Effector CD4-positive, alpha-beta T cell (primary cell): Measurements from ENCODE around the gene TMOD3.
A peak's percentile ranks its signal among the peaks of the same experiment; 100 is the strongest.

ENCODE experiments used
- DNase-seq: peaks from one replicate; pipeline ENCODE4 v3.0.0-alpha.2; 2020

Gene TMOD3

DNA sequence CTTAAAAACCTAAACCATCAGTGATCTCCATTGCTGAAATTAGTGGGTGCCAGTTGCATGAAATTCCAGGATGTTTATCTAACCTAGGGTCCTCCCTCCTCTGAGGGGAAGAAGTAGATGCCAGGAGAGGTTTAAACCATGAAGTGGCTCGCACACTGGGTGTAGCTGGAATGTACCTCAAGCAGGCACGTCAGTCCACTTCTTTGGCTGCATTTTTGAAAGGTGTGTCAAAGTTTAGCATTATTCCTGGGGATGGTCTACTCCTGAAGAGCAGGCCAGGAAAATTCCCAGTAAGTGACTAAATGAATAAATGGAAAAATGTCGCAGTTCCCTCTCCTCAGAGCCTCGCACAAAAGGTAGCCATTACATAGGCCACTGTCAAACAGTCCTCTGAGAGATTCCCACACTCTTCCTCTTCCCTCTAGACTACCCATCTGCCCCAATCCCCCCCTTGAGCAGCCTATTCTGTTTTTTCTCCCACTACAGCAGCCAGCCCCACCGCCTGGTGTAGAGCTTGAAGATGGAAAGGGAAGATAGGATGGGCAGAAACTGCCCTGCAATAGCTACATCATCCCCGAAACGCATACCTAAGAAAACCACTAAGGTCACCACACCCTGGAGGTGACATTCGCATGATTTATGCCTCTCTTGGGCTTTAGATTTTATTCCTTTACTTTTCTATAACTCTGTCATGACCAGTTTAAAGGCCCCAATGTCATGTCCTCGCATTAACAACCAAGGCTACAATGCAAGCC is 655 bp upstream of the TMOD3 start:
- no peak for DNase-seq

DNA sequence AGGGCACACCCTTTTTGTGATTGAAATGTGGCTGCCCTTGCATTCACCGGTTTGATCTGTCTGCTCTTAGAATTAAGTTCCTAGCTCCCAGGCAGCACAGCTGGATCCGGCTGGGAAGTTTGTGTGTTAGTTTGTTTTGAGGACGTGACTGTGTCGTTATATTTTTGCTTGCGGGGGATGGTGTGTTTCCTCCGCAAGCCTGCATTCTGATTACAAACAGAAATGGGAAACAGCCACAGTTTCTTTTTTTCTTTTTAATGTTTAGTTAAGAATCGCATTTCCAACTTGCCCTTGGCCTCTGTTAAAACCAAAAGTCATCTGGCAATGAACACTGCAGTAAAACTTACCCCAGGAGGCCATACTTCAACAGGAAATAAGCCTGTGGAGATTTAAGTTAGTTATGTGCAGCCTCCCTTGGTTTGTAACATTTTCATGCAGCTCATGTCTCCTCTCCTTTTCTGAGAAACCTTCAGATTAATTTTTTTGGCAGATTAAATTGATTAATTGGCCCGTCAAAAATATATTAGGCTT is 888 bp downstream of the TMOD3 start:
- DNase-seq = no peak

DNA sequence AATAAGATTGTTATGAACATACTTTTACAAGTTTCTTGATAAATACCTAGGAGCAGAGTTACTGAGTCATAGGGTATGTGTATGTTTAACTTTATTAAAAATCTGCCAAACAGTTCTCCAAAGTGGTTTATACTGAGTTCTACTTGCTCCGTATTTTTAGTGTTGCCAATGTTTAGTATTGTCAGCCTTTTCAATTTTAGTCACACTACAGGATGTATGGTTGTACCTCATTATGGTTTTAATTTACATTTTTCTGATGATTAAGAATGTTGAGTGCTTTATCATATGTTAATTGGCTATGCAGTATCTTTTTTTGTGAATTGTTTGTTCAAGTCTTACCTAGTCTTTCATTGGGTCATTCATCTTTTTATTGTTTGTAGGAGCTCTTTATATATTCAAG is 4.3 kb downstream of the TMOD3 start:
- DNase-seq = no peak

DNA sequence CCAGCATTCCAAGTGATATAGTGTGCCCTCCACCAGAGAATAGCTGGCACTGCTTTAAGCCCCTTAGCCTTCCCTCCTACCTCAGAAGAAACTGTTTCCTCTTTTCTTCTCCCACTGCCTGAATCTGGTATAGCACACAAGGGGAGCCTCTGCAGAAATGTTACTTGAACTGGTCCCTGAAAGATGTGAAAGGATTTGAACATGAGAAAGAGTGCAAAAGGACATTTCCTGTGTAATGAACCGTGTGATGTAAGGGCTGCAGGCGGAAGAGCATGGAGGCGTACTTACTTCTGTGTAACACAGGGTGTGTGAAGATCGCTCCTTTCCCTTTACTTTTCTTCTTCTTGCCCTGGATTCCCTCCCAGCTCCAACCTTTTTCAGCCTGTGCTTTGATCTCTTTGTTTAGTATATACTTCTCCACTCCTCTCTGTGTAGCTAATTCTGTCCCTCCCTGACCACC is 8.4 kb downstream of the TMOD3 start:
- no peak for DNase-seq

DNA sequence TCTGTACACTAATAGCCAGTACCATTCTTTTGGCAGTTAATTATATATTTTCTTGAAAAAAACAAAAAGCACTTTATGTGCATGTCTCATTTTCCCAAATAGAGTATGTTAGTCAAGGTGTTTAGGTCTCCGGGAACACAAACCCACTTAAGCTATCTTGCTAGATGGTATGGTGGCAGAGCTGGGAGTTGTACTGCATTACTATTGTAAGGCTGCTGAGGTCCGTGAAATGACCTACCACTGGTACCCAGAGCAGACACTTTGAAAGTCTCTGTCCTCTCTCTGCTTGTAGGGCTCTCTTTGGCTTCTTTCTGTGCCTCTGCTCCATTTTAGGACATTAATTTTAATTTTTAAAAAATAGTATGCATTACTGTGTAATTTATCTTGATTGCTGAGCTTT is 8.8 kb downstream of the TMOD3 start:
- DNase-seq = no peak

DNA sequence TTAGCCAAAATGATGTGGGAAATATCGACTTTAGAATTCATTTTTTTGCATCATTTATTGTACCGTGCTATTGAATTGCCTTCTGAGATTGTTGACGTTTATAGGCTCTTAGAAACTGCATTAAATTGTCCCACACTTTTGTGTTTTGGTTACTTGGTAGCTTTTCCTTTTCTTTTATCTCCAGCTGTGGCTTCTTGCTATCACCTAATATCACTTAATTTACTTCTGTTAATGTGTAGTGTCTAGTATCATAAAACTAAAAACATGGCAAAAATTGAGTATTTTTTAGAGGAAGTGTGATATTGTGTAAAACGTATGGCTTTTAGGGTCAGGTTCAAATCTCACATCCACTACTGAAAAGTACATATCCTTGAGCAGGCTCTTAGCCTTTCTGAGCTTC is 11.2 kb downstream of the TMOD3 start:
- no peak for DNase-seq

DNA sequence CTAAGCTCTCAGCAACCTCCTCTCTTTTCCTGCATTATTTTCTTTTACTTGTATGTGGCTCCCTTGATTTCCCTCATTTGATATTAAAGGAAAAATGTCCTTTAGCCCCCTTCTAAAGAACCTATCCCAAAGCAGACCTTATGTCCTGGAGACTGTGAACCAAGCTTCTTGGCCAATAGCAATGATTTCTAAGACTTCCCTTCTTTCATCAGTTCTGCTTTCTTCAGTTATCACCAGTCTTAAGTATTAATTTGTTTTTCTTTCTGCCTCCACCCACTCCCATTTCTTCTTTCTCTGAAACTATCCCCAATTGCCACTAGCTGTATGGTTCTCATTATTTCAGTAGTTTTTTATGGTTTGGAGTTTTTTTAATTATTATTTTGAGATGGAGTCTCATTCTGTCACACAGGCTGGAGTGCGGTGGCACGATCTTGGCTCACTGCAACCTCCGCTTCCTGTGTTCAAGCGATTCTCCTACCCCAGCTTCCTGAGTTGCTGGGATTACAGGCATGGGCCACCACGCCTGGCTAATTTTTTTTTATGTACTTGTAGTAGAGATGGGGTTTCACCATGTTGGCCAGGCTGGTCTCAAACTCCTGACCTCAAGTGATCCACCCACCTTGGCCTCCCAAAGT is 12.1 kb downstream of the TMOD3 start:
- no peak for DNase-seq

DNA sequence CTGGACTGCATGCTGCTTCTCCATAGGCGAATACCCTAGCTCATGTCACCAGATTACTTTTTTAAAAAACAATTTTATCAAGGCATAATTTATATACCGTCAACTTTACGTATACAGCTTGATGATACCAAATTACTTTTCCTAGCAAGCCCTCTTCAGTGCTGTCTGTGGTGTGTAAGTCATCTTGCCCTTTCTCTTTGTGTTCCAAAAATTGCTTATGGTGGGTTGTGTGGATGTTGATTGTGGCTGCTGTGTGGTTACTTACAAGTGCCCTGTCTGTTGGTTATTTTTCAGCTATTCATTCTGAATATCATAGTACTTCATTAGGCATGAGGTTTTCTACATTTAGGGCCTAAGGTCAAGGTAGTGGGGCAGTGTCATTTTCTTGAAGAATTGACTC is 12.8 kb downstream of the TMOD3 start:
- DNase-seq = no peak

DNA sequence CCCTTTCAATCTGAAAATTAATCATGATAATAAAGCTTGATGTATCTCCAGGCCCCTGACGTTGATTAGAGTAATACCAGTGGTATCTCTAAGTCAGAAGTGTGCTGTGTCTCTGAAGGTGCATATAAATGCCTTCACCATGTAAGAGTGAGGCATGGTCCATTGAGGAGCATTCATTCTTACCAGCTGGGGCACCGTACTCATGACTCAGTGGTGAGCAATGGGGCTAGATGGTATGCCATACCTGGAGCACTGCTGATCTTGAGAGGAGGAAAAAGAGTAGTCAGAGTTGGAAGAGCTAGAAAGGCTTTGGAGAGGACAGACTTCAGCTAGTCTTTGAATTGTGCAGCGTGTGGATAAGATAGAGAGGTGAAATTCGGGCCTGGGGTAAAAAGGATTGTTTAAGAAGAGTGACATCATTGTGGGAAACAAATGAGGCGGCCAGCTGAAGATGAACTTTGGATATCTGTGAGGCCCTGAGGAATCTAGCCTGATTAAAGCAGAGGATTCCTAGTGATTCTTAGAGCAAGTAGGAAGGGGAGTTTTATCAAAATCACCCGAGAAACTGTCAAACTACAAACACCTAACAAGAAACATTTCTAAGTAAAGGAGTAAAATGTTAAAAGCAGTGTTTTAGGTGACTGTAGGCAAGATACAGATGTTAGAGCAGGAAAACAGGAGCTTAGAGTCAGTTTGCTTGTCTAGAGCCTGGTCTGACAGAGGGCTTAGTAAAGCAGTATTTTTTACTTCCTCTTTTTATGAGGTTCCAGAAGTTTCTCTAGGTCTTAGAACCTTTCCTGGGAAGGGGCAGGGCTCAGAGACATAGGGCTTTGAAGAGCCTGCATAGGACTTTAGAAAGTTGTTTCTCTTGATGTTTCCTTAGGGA is 13.6 kb downstream of the TMOD3 start:
- DNase-seq = no peak

DNA sequence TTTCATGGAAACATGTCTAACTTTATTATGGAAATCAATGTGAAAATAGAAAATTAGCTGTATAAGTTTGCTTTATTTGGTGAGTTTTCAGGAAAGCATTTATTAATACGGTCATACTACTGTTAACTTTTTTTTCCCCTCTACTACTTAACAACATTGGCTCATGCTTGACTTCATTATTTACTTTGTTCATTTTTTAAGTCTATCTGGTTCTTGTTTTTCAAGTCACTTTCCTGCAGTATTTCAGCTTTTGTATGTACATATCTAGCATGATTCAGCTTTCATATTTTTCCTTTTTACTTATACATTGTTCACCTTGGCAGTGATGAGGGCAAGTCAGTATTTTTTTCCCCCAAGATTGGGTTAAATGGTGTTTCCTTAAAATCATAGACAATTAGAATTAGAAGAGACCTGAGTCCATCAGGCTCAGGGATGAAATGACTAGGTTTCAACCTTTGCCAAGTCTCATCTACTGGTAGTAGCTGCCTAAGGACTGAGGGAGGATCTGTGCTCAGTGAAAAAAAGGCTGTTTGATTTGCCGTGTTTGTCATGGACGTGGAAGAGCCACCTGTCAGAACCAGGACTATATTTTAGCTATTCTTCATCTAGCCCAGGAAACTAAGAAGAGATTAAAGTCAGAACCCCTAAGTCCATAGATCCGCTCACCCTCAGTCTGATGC is 15.4 kb downstream of the TMOD3 start:
- no peak for DNase-seq

DNA sequence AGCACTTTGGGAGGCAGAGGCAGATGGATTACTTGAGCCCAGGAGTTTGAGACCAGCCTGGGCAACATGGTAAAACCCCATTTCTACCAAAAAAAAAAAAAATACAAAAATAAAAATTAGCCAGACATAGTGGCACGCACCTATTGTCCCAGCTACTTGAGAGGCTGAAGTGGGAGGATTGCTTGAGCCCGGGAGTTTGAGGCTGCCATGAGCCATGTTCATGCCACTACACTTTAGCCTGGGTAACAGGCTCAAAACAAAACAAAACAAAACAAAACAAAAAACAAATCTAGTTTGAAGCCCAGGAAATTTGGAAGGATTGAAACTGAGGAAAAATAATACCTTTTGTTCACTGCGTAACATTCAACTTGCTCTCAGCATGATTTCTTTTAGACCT is 16.6 kb downstream of the TMOD3 start:
- DNase-seq = no peak

DNA sequence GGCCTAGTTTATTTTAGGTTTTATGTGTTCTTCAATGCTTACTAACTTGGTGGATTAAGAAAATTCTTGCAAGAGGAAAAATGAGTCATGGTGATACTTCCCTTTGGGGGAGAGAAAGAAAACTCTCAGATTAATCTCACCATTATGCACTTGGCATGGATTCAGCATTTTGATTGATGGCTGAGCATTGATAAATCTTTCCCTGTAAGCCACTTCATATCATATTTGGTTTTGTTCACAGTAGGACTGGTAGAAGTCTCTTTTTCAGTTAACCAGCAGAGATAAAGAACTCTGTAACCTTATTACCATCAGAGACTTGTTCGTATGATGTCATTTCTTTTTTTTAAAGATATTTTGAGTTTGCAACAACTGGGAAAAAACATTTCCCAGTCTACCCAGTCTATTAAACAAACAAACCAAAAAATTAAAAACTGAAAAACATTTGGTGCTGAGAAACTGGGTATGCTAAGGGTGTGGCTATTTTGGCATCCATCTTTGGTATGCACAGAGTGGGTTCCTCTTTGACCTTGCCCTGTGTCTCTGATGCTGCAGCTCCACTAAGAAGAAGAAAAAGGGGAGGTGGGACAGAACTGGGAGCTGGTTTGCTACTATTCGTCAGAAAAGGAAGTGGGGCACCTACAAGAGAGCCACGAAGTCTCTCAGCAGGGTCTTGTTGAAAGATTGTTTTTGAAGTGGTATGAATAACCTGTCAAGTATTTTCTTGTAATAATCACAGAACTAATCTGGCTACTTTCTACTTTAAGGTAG is 17.2 kb downstream of the TMOD3 start:
- no peak for DNase-seq

DNA sequence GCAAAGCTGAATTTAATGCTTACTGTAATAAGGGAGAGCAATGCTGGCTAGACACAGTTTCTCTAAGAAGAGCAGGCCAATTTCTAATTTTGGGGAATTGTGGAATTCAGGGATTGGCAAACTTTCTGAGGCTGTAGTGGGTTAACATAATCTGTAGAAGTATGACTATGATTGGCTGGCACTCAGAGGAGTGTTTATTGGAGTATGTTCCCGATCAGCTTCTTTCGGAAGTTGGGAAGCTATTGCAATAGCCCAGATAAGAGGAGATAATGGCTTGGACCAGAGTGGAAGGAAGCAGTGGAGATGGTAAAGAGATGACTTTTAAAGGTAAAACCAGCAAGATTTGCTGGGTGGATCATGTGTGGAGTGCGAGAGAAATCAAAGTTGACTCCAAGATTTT is 19.4 kb downstream of the TMOD3 start:
- no peak for DNase-seq

DNA sequence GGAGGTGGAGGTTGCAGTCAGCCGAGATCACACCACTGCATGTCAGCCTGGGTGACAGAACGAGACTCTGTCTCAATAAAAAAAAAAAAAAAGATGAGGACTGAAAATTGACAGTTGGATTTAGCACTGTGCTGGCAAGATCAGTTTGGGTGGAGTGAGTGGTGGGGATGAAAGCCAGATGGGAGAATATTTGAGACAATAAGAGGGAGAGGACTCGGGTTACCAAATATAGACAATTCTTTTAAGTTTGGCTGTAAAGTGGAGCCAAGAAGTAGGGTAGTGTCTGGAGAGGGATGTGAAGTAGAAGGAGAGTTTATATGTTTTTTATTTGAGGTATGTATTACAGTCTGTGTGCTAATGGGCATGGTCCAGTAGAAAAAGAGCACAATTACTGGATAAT is 20.4 kb downstream of the TMOD3 start:
- no peak for DNase-seq

DNA sequence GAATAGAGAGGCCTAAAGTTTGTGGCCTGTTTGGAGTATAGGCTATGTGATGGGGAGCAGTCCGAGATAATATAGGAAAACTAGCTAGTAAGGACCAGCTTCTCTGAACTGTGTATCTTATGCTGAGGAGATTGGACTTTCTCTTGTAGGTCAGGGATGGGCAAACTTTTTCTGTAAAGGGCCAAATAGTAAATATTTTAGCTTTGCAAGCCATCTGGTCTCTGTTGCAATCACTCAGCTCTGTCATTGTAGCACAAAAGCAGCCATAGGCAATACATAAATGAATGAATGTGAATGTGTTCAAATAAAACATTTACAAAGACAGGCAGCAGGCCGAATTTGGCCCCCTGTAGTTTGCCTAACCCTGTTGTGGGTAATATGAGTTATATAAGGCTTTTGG is 24.5 kb downstream of the TMOD3 start:
- DNase-seq = no peak

DNA sequence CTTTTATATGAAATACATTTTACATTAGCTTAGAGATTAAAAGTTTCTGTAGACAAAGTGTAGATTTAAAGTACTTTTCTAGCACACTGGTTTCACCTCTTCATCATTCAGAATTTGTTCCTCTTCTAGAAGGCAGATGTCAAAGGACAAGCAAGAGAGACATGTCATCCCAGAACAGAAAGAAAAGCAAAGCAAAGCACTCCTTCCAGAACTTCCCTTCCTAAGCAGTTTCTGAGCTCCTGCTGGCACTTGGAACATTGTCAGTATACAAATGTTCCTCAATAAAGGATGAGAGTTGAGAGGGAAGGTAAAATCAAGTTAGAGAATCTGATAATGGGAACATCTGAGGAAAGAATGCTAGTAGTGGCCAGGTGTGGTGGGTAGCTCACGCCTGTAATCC is 26.2 kb downstream of the TMOD3 start:
- DNase-seq = no peak

DNA sequence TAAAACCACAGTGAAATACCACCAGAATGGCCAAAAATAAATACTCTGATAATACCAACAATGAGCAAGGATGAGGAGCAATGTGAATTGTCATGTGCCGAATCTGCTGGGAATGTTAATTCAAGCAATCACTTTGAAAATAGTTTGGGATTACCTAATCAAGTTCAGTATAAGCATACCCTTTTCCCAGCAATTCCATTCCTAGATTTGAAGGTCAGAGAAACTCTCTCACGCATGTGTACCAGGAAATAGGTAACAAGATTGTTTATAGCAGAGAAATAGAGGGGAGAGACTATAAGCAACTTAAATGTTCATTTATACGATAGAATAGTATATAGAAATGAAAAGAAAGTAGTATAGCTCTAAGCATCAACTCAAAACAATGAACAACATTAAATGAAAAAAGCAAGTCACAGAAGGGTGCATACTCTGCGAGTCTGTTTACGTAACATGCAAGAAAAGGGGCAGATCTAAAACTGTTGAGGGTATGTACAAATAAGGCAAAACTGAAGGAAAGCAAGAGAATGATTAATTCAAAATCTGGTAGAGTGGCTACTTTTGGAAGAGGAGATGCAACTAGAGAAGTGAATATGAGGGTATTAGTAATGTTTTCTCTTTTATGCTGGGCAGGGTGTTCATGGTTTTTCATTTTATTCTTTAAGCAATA is 27.4 kb downstream of the TMOD3 start:
- no peak for DNase-seq

DNA sequence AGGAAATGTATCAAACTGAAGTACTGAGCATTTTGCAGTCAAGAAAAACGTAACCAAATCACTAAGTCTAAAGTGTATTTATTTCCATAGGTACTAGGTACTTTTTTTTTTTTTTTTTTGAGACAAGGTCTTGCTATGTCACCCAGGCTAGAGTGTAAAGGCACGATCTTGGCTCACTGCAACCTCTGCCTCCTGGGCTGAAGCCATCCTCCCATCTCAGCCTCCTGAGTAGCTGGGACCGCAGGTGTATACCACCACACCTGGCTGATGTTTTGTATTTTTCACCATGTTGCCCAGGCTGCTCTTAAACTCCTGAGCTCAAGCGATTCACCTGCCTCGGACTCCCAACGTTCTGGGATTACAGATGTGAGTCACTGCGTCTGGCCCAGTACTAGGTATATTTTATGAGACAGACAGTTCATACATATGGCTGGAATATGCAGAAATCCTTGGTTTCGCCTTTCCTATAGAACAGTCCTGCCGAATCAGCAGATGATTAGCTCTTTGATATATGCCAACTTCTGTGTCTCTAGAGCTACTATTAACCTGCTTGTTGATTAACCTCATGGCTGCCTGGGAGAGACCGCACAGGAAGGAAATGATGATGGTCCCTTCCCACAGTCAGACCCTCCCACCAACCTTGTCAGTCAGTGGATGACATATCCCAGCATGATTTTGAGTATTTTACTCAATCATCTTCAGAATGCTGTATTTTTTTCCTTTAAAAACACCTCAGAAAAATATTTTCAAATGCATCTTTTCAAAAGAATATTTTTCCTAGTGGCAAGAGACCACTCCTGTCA is 32.3 kb downstream of the TMOD3 start:
- DNase-seq = peak; percentile 58

DNA sequence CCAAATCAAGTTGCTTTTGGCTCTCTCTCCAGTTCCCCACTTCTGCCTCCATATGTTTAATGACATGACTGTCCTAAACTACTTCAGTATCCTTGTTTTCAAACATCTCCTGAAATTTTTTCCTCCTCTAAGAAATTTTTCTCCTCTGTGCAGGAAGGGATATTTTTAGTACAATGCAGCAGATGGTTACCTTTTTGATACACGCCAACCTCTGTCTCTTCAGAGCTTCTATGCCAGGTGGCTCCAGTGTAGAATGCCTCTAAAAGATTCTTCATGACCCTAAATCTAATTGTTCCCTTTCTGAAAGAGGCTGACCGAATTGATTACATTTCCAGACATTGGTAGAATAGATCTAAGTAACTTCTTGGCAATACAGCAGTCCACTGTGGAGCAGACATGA is 33.7 kb downstream of the TMOD3 start:
- no peak for DNase-seq

DNA sequence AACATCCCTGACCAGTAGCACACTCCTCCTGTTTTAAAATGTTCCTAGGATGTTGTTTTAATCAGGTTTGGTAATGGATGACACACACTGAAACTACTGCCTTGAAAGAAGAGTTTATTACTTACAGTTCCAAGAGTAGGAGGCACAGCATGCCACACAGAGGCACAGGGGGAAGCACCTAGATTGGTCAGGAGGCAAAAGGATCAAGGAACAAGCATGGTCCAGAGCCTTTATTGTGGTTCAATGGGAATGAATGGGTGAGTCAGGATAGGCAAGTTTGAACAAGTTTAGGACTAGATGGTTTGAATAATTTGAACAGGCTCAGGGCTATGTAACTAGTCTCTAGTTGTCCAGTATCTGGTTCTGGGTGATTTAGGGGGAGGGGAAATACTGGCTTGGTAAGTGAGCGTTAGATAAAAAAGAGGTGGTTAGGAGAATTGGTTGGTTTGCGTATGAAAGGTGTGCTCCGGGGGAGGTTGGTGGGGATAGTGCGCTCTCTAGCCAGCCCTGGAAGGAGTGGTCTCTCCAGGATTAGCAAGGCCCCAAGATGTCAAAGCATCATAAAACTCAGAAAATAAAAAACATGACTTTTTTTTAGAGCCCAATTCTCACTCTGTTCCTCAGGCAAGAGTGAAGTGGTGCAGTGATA is 35.1 kb downstream of the TMOD3 start:
- DNase-seq = no peak
